ENCODE measurements around the gene EXOSC7.

- TF ChIP-seq, protein P1, sequence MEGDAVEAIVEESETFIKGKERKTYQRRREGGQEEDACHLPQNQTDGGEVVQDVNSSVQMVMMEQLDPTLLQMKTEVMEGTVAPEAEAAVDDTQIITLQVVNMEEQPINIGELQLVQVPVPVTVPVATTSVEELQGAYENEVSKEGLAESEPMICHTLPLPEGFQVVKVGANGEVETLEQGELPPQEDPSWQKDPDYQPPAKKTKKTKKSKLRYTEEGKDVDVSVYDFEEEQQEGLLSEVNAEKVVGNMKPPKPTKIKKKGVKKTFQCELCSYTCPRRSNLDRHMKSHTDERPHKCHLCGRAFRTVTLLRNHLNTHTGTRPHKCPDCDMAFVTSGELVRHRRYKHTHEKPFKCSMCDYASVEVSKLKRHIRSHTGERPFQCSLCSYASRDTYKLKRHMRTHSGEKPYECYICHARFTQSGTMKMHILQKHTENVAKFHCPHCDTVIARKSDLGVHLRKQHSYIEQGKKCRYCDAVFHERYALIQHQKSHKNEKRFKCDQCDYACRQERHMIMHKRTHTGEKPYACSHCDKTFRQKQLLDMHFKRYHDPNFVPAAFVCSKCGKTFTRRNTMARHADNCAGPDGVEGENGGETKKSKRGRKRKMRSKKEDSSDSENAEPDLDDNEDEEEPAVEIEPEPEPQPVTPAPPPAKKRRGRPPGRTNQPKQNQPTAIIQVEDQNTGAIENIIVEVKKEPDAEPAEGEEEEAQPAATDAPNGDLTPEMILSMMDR (IDR thresholded peaks at IDR 0.05) = no peak
- TF ChIP-seq EZH2 (IDR thresholded peaks at IDR 0.05; ENCODE audit: borderline replicate concordance, insufficient read depth, low read depth, low read length, poor library complexity, severe bottlenecking) = no peak
These were observed 40.9 kb downstream of the EXOSC7 start for GRCh38 chr3:45016916-45017315.
